Chondrocyte (in vitro differentiated cells): ENCODE data around the gene SETDB2. TPM values are rescaled to one million over a fixed set of nuclear protein-coding genes. Genes with fewer than 3 reads are reported as not detected.

Source experiments
- DNase-seq: peaks from one replicate; pipeline ENCODE4 v3.0.0; 2021; ENCODE audit warnings: mixed read lengths, low spot score
- H3K27ac Mint-ChIP-seq: one replicate; pipeline ENCODE4 v1.8.0; 2021; ENCODE audit warnings: mild to moderate bottlenecking, moderate library complexity, mixed read lengths; ENCODE audit not compliant: unreplicated experiment
- H3K27me3 Mint-ChIP-seq: 2 replicates; pipeline ENCODE4 v1.8.0; 2021; ENCODE audit warnings: low read depth, mixed read lengths
- H3K36me3 Mint-ChIP-seq: 2 replicates; pipeline ENCODE4 v1.8.0; 2021; ENCODE audit warnings: low read depth, mixed read lengths
- H3K4me1 Mint-ChIP-seq: 2 replicates; pipeline ENCODE4 v1.8.0; 2021; ENCODE audit warnings: low read depth, mild to moderate bottlenecking, mixed read lengths
- H3K4me3 Mint-ChIP-seq: one replicate; pipeline ENCODE4 v1.8.0; 2021; ENCODE audit warnings: mild to moderate bottlenecking, moderate library complexity, mixed read lengths; ENCODE audit not compliant: unreplicated experiment
- H3K9me3 Mint-ChIP-seq: 2 replicates; pipeline ENCODE4 v1.8.0; 2021; ENCODE audit warnings: low read depth, mixed read lengths
- CTCF ChIP-seq: fragments of 200-600 bp; sonication (generic); IDR thresholded peaks from 2 replicates; pipeline ENCODE4 v1.5.0; 2021; ENCODE audit warnings: antibody characterized with exemption, mild to moderate bottlenecking, moderate library complexity
- total RNA-seq: library from RNA; stranded (reverse); gene quantifications from 3 replicates; pipeline ENCODE4 v1.2.1, GENCODE V29; 2021

Gene SETDB2
- total RNA-seq, 1 donor from 2014 or later, result 7.3 TPM

GRCh38 chr13:49439609-49440008, 4.5 kb upstream of the SETDB2 start:
- no peak for DNase-seq
- Mint-ChIP-seq H3K27me3 (no peaks in the 10 kb centered on the region), H3K36me3 (no peaks in the 10 kb centered on the region), H3K4me1 (peaks cover 31% of the 10 kb centered on the region), H3K9me3 (no peaks in the 10 kb centered on the region), H3K27ac (no peak overlapping the region), H3K4me3 (no peak overlapping the region)
- TF ChIP-seq CTCF, result no peak

DNA sequence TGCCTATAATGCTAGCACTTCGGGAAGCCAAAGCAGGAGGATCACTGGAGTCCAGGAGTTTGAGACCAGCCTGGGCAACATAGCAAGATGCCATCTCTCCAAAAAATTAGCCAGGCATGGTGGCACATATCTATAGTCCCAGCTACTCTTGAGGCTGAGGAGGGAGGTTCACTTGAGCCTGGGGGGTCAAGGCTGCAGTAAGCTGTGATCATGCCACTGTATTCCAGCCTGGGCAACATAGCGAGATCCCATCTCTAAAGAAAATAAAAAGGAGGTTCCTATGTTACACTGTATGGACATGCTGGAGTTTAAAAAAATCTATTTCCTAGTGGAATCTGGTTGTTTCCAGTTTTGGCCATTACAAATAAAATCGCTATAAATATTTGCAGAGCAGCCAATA, 2.8 kb upstream of the SETDB2 start:
- H3K4me3 Mint-ChIP-seq, result no peak overlapping the region
- H3K27me3 Mint-ChIP-seq, result no peaks in the 10 kb centered on the region
- H3K4me1 Mint-ChIP-seq, result peaks cover 40% of the 10 kb centered on the region
- no peaks in the 10 kb centered on the region for H3K9me3 Mint-ChIP-seq
- TF ChIP-seq CTCF, result no peak
- DNase-seq, result no peak
- no peak overlapping the region for H3K27ac Mint-ChIP-seq
- H3K36me3 Mint-ChIP-seq, result no peaks in the 10 kb centered on the region

DNA sequence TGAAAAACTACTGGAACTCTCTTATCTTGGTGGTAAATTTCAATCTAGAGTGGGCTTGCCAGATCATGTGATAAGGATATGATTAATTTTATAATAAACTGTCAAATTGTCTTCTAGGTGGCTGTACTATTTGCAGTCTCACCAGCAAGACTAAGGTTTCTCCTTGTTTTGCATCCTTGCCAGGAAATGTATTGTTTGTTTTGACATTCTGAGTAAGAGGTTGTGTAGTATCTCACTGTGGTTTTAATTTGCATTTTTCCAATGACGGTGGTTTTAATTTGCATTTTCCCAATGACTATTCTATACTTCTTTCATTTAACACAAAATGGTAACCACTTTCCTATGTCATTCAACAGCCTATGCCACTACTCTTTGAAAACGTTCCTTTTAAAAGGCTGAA, 2.2 kb upstream of the SETDB2 start:
- no peaks in the 10 kb centered on the region for H3K27me3 Mint-ChIP-seq
- H3K9me3 Mint-ChIP-seq, result no peaks in the 10 kb centered on the region
- TF ChIP-seq CTCF, result no peak
- DNase-seq, result no peak
- no peak overlapping the region for H3K4me3 Mint-ChIP-seq
- no peaks in the 10 kb centered on the region for H3K36me3 Mint-ChIP-seq
- no peak overlapping the region for H3K27ac Mint-ChIP-seq
- peaks cover 34% of the 10 kb centered on the region for H3K4me1 Mint-ChIP-seq

- Mint-ChIP-seq H3K4me1 (peaks cover 35% of the 10 kb centered on the region), H3K27me3 (no peaks in the 10 kb centered on the region), H3K4me3 (peak overlapping the region; percentile 98), H3K36me3 (no peaks in the 10 kb centered on the region), H3K27ac (peak overlapping the region; percentile 99), H3K9me3 (no peaks in the 10 kb centered on the region)
- DNase-seq, result no peak
- TF ChIP-seq CTCF, result no peak
These were observed 744 bp upstream of the SETDB2 start for GRCh38 chr13:49443357-49443703.

GRCh38 chr13:49444524-49445395, 686 bp downstream of the SETDB2 start:
- TF ChIP-seq CTCF, result no peak
- Mint-ChIP-seq H3K27me3 (no peaks in the 10 kb centered on the region), H3K4me1 (peaks cover 35% of the 10 kb centered on the region), H3K36me3 (peaks cover 2% of the 10 kb centered on the region), H3K27ac (peak overlapping the region; percentile 99), H3K4me3 (peak overlapping the region; percentile 98), H3K9me3 (no peaks in the 10 kb centered on the region)
- no peak for DNase-seq
